CD14-positive monocyte (primary cell): Measurements from ENCODE around the gene STPG3. TPM values are rescaled to one million over a fixed set of nuclear protein-coding genes. Genes with fewer than 3 reads are reported as not detected.

Experiments
- DNase-seq, 3 donors: peaks; one replicate each; pipeline ENCODE4 v3.0.0-alpha.2; 2011 to 2022
- H2AFZ ChIP-seq: 2 replicates; pipeline ENCODE4 v1.6.0; 2012; ENCODE audit warnings: mild to moderate bottlenecking, low read depth, low read length, inconsistent platforms; ENCODE audit not compliant: insufficient read depth, poor library complexity, severe bottlenecking
- H3K27ac ChIP-seq, 2 donors: 1 replicate in 1 of 2; 2 replicates in 1 of 2; pipeline ENCODE4 v1.5.1; 2012 to 2013; ENCODE audit warnings: low read length in 2 of 2, control low read depth in 1 of 2, inconsistent platforms in 1 of 2, low read depth in 1 of 2, mild to moderate bottlenecking in 1 of 2
- H3K27me3 ChIP-seq, 2 donors: one replicate each; pipeline versions ENCODE4 v1.6.0 to v1.6.1; 2011 to 2013; ENCODE audit warnings: low read length in 2 of 2; ENCODE audit not compliant: control insufficient read depth in 2 of 2, insufficient read depth in 2 of 2
- H3K36me3 ChIP-seq, 2 donors: replicated peaks in 1 of 2; 1 replicate in 1 of 2; 2 replicates in 1 of 2; pipeline versions ENCODE4 v1.5.1 to v1.6.1; 2012 to 2013; ENCODE audit warnings: low read length in 2 of 2, control low read depth in 1 of 2, inconsistent platforms in 1 of 2, mild to moderate bottlenecking in 1 of 2; ENCODE audit not compliant: insufficient read depth in 2 of 2, control insufficient read depth in 1 of 2
- H3K4me1 ChIP-seq, 2 donors: 1 replicate in 1 of 2; 2 replicates in 1 of 2; pipeline versions ENCODE4 v1.5.1 to v1.6.1; 2012 to 2013; ENCODE audit warnings: low read length in 2 of 2, control low read depth in 1 of 2, inconsistent platforms in 1 of 2, mild to moderate bottlenecking in 1 of 2, moderate library complexity in 1 of 2; ENCODE audit not compliant: insufficient read depth in 2 of 2, control insufficient read depth in 1 of 2
- H3K4me2 ChIP-seq: replicated peaks from 2 replicates; pipeline ENCODE3; 2012; ENCODE audit warnings: low read length, moderate library complexity, mild to moderate bottlenecking; ENCODE audit not compliant: poor library complexity, severe bottlenecking; ENCODE audit errors: extremely low read depth
- H3K4me3 ChIP-seq, 3 experiments: fragments of 200-600 bp in 1 of 3; sonication (generic) in 1 of 3; replicated peaks in 1 of 3; 1 replicate in 2 of 3; 2 replicates in 1 of 3; pipeline ENCODE4 v1.5.1; 2011 to 2013; ENCODE audit warnings: low read length in 3 of 3, mild to moderate bottlenecking in 3 of 3, control low read depth in 2 of 3, low read depth in 2 of 3, inconsistent platforms in 1 of 3, moderate library complexity in 1 of 3
- H3K79me2 ChIP-seq: 2 replicates; pipeline ENCODE4 v1.6.0; 2012; ENCODE audit warnings: mild to moderate bottlenecking, control low read depth, inconsistent platforms, low read length, moderate library complexity; ENCODE audit not compliant: insufficient read depth
- H3K9ac ChIP-seq: 2 replicates; pipeline ENCODE4 v1.6.0; 2017; ENCODE audit warnings: low read length, mild to moderate bottlenecking; ENCODE audit not compliant: insufficient read depth, poor library complexity, severe bottlenecking
- H3K9me3 ChIP-seq, 2 donors: replicated peaks in 1 of 2; 1 replicate in 1 of 2; 2 replicates in 1 of 2; pipeline versions ENCODE4 v1.5.1 to v1.6.1; 2012 to 2013; ENCODE audit warnings: low read length in 2 of 2, control low read depth in 1 of 2; ENCODE audit not compliant: control insufficient read depth in 1 of 2, insufficient read depth in 1 of 2
- H4K20me1 ChIP-seq: 2 replicates; pipeline ENCODE4 v1.6.0; 2012; ENCODE audit warnings: mild to moderate bottlenecking, low read length, control low read depth, moderate library complexity; ENCODE audit not compliant: insufficient read depth
- H3K27ac Mint-ChIP-seq, 7 donors: one replicate each; pipeline ENCODE4 v1.8.0; 2020; ENCODE audit warnings: mild to moderate bottlenecking in 7 of 7, mixed read lengths in 7 of 7, moderate library complexity in 6 of 7, inconsistent platforms in 2 of 7
- H3K27me3 Mint-ChIP-seq, 3 donors: one replicate each; pipeline ENCODE4 v1.8.0; 2021 to 2022; ENCODE audit warnings: low read depth in 3 of 3, mild to moderate bottlenecking in 3 of 3, mixed read lengths in 3 of 3, moderate library complexity in 3 of 3, inconsistent platforms in 1 of 3
- H3K36me3 Mint-ChIP-seq, 2 donors: one replicate each; pipeline ENCODE4 v1.8.0; 2020; ENCODE audit warnings: mixed read lengths in 2 of 2, inconsistent platforms in 1 of 2, mild to moderate bottlenecking in 1 of 2
- H3K4me1 Mint-ChIP-seq: one replicate; pipeline ENCODE4 v1.8.0; 2020; ENCODE audit warnings: mild to moderate bottlenecking, mixed read lengths
- H3K4me3 Mint-ChIP-seq, 2 donors: one replicate each; pipeline ENCODE4 v1.8.0; 2020; ENCODE audit warnings: mild to moderate bottlenecking in 2 of 2, mixed read lengths in 2 of 2, moderate library complexity in 1 of 2
- H3K9me3 Mint-ChIP-seq, 7 donors: one replicate each; pipeline ENCODE4 v1.8.0; 2020 to 2022; ENCODE audit warnings: mixed read lengths in 7 of 7, mild to moderate bottlenecking in 6 of 7, moderate library complexity in 6 of 7, inconsistent platforms in 2 of 7
- WGBS: methylation state at CpG from one replicate; pipeline ENCODE4 v1.1.5; 2013; ENCODE audit warnings: missing lambda C conversion rate; ENCODE audit not compliant: insufficient coverage; 5-methylcytosine and 5-hydroxymethylcytosine counted together
- intact Hi-C, 2 donors: fragments of 100-400 bp; cut with micrococcal nuclease; formaldehyde crosslinking; loops; one replicate each; pipeline versions ENCODE4 v1.15.0 to v1.15.1; 2023
- polyA plus RNA-seq, 3 donors: library from polyadenylated mRNA; depleted of rRNA in 1 of 3; unstranded in 2 of 3; stranded (reverse) in 1 of 3; fragments of 300-500 nt in 2 of 3; fragments of >200 nt in 1 of 3; fragmentation: Illumina TruSeq in 2 of 3; gene quantifications; 1 replicate in 2 of 3; 2 replicates in 1 of 3; pipeline ENCODE4 v1.2.3, GENCODE V29; 2012 to 2021
- TF ChIP-seq, protein P1 (sequence below): fragments of 200-600 bp; IDR thresholded peaks from one replicate; pipeline ENCODE4 v1.8.0; 2022; ENCODE audit warnings: antibody characterized with exemption, mild to moderate bottlenecking

The STPG3 gene
- polyA plus RNA-seq, 3 donors, result not detected

DNA sequence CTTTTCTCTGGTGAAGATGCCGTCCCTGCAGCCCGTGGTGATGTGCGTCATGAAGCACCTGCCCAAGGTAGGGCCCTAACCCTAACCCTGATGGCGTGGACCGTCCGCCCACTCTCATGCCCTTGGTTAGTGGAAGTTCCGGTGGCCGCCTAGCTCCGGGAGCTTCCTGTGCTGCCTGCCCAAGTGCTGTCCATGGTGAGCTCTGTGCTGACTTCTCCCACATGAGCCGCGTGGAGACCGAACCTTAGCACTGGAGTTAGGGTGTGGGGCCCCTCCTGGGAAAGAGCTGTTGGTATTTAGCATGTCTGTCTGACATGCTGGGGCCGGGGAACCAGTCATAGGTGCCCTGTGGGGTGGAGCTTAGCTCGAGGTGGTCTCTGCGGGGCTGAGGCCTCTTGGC is 5.3 kb downstream of the STPG3 start:
- no peak for DNase-seq
- Mint-ChIP-seq H3K36me3 (peaks cover 15 to 35% of the 10 kb centered on the region in 2 donors), H3K4me1 (peaks cover 18% of the 10 kb centered on the region), H3K4me3 (peak overlapping the region; percentile 87 to 91), H3K27me3 (peaks cover 0 to 6% (median 6%) of the 10 kb centered on the region in 3 donors), H3K27ac (peak overlapping the region in 3 of 7 donors; percentile 13 to 37 (median 28)), H3K9me3 (no peaks in the 10 kb centered on the region)
- Histone ChIP-seq H2AFZ (no peak overlapping the region), H3K4me1 (peaks cover 19 to 27% of the 10 kb centered on the region in 2 donors), H3K27me3 (no peaks in the 10 kb centered on the region), H3K36me3 (peaks cover 12 to 21% of the 10 kb centered on the region in 2 donors), H3K9me3 (no peaks in the 10 kb centered on the region), H3K79me2 (peaks cover 19% of the 10 kb centered on the region), H3K4me3 (peak overlapping the region in 1 of 3 experiments; percentile 94), H3K4me2 (peak overlapping the region; percentile 98), H3K9ac (peak overlapping the region; percentile 76), H3K27ac (no peak overlapping the region), H4K20me1 (peaks cover 25% of the 10 kb centered on the region)
- 95% methylated on average over 13 of the region's 15 CpGs for WGBS
- TF ChIP-seq, protein P1, sequence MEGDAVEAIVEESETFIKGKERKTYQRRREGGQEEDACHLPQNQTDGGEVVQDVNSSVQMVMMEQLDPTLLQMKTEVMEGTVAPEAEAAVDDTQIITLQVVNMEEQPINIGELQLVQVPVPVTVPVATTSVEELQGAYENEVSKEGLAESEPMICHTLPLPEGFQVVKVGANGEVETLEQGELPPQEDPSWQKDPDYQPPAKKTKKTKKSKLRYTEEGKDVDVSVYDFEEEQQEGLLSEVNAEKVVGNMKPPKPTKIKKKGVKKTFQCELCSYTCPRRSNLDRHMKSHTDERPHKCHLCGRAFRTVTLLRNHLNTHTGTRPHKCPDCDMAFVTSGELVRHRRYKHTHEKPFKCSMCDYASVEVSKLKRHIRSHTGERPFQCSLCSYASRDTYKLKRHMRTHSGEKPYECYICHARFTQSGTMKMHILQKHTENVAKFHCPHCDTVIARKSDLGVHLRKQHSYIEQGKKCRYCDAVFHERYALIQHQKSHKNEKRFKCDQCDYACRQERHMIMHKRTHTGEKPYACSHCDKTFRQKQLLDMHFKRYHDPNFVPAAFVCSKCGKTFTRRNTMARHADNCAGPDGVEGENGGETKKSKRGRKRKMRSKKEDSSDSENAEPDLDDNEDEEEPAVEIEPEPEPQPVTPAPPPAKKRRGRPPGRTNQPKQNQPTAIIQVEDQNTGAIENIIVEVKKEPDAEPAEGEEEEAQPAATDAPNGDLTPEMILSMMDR, result no peak
- intact Hi-C loops, result no loop called here

DNA sequence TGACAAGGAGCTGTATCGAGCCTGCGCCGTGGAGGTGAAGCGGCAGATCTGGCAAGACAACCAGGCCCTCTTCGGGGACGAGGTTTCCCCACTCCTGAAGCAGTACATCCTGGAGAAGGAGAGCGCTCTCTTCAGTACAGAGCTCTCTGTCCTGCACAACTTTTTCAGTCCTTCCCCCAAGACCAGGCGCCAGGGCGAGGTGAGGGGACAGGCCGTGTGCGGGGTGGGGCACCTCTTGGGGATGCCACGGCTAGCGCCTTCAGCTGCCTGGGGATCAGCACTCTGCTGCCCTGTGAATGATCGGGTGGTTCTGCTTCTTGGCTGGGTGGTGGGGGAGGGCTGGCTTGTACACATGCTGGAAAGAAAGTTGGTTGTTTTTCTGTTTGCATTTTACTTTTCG is 5.8 kb downstream of the STPG3 start:
- intact Hi-C loops, result no loop called here
- H3K27ac Mint-ChIP-seq, result peak overlapping the region in 1 of 7 donors; percentile 28

More for the DNA sequence above, 5.8 kb downstream of the STPG3 start:
- Histone ChIP-seq H4K20me1 (peaks cover 25% of the 10 kb centered on the region), H3K4me2 (peak overlapping the region; percentile 98), H3K27me3 (no peaks in the 10 kb centered on the region), H3K4me3 (no peak overlapping the region), H3K27ac (no peak overlapping the region), H3K9me3 (no peaks in the 10 kb centered on the region), H2AFZ (no peak overlapping the region), H3K4me1 (peaks cover 19 to 27% of the 10 kb centered on the region in 2 donors), H3K9ac (no peak overlapping the region), H3K36me3 (peaks cover 12 to 21% of the 10 kb centered on the region in 2 donors), H3K79me2 (peaks cover 19% of the 10 kb centered on the region)
- H3K27me3 Mint-ChIP-seq, result peaks cover 0 to 6% (median 6%) of the 10 kb centered on the region in 3 donors
- no peak for DNase-seq
- no peak overlapping the region for H3K4me3 Mint-ChIP-seq
- H3K36me3 Mint-ChIP-seq, result peaks cover 19 to 40% of the 10 kb centered on the region in 2 donors
- TF ChIP-seq, protein P1, result no peak
- WGBS, result 96% methylated on average over 9 of the region's 15 CpGs
- H3K4me1 Mint-ChIP-seq, result peaks cover 18% of the 10 kb centered on the region
- H3K9me3 Mint-ChIP-seq, result peaks cover 0 to 3% (median 0%) of the 10 kb centered on the region in 7 donors
